ENCODE measurements around the gene PTPRD. TPM values are rescaled to one million over a fixed set of nuclear protein-coding genes. Genes with fewer than 3 reads are reported as not detected.

Gene PTPRD
- total and polyA plus RNA-seq, 2 of the 4 experiments (the other 2 are of a cell fraction), result 0.07 to 0.18 TPM

GRCh38 chr9:9951556-9952160 lies 661.1 kb downstream of the PTPRD start:
- Histone ChIP-seq H4K91ac (ENCODE audit: insufficient read depth, low read depth, low read length) (no peak overlapping the region), H3K4me2 (ENCODE audit: low read depth, low read length) (no peak overlapping the region), H3K14ac (replicated peaks; ENCODE audit: low read depth, low read length) (no peak overlapping the region), H2BK15ac (ENCODE audit: low read depth, low read length) (no peak overlapping the region), H4K5ac (ENCODE audit: low read depth, low read length) (no peak overlapping the region), H4K8ac (ENCODE audit: low read depth in 2 of 2, low read length in 2 of 2) (no peak overlapping the region), H3K79me1 (ENCODE audit: low read depth in 1 of 2, low read length in 2 of 2) (no peaks in the 10 kb centered on the region), H3K18ac (ENCODE audit: low read depth, low read length) (no peak overlapping the region), H3K4me3 (ENCODE audit: insufficient read depth, low read depth, low read length) (no peak overlapping the region), H2AK5ac (ENCODE audit: low read depth, low read length) (no peak overlapping the region), H2AFZ (replicated peaks; ENCODE audit: low read length, poor library complexity) (no peak overlapping the region), H2AK9ac (replicated peaks; ENCODE audit: low read depth, low read length, poor library complexity) (no peak overlapping the region), H2BK20ac (ENCODE audit: low read depth, low read length) (no peak overlapping the region), H2BK120ac (ENCODE audit: low read depth, low read length) (no peak overlapping the region), H3K9ac (ENCODE audit: low read depth, low read length) (no peak overlapping the region), H3K9me3 (ENCODE audit: control insufficient read depth, insufficient read depth, low read length) (no peaks in the 10 kb centered on the region), H3K27me3 (ENCODE audit: control insufficient read depth, insufficient read depth, low read length) (no peaks in the 10 kb centered on the region), H3K56ac (ENCODE audit: extremely low read depth, insufficient read depth, low read length) (no peak overlapping the region), H2BK5ac (ENCODE audit: low read depth, low read length, poor library complexity, severe bottlenecking) (no peak overlapping the region), H3K36me3 (ENCODE audit: control insufficient read depth, insufficient read depth, low read length) (no peaks in the 10 kb centered on the region), H3K9me1 (ENCODE audit: insufficient read depth, low read length) (no peaks in the 10 kb centered on the region), H3K23ac (ENCODE audit: low read depth, low read length) (no peak overlapping the region), H3K4me1 (ENCODE audit: control insufficient read depth, insufficient read depth, low read length) (no peaks in the 10 kb centered on the region), H3K27ac (ENCODE audit: insufficient read depth, low read length) (no peak overlapping the region), H4K20me1 (ENCODE audit: insufficient read depth, low read length) (no peaks in the 10 kb centered on the region), H3K4ac (ENCODE audit: low read depth, low read length) (no peak overlapping the region)
- in situ Hi-C loops (cut with MboI; ENCODE audit: low sequenced_read_pairs) (no loop called here), dilution Hi-C loops (cut with HindIII; ENCODE audit: low sequenced_read_pairs, unreplicated experiment) (no loop called here), intact Hi-C loops (cut with micrococcal nuclease) (no loop called here)
- ATAC-seq (ENCODE audit: low read depth) (no peak), DNase-seq (no peak)
- POLR2A ChIA-PET (ENCODE audit: unreplicated experiment), result no interaction called here
- CTCF ChIA-PET, result interaction anchor here (1.4 kb wide), 1 partner anchor 9 kb away, joined by 8 read pairs; no protein-coding TSS in a partner anchor
- BruUV-seq (replicated peaks), result no TSS peak
- TF ChIP-seq RFX5 (IDR thresholded peaks at IDR 0.05; ENCODE audit: low read depth, low read length) (no peak), FOS (IDR thresholded peaks at IDR 0.05; ENCODE audit: low read depth, low read length) (no peak)
- WGBS, 2 experiments (ENCODE audit: extremely low coverage in 2 of 2, insufficient read length in 1 of 2), result no CpG with 5 or more reads among the region's 3 CpGs
